Measurements from ENCODE around the gene ANO6. TPM values are rescaled to one million over a fixed set of nuclear protein-coding genes. Genes with fewer than 3 reads are reported as not detected.

Gene ANO6
- total and polyA plus RNA-seq, 2 of the 4 experiments (the other 2 are of a cell fraction): 21.6 to 41.0 TPM

DNA sequence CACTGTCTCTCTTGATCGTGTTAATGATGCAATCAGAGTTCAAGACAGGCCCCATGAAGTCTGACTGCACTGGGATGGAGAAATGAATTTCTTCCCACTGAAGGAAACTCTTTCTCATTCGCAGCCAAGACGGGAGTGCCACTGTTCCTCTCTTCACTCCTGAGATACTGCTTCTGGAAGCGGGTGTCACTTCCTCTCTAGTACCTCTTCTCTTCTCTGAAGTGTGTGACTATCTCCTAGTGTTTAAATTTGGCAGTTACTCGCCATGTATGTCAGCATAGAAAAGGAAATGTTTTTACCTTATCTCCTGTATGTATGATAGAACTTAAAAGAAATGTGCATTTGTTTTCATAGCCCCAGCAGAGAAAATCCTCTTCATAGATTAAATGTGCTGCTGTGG lies 215.2 kb downstream of the ANO6 start:
- Histone ChIP-seq H3K14ac (replicated peaks; ENCODE audit: low read depth, low read length) (no peak overlapping the region), H4K5ac (ENCODE audit: low read depth, low read length) (no peak overlapping the region), H2BK120ac (ENCODE audit: low read depth, low read length) (no peak overlapping the region), H2BK5ac (ENCODE audit: low read depth, low read length, poor library complexity, severe bottlenecking) (no peak overlapping the region), H3K18ac (ENCODE audit: low read depth, low read length) (no peak overlapping the region), H2AK5ac (ENCODE audit: low read depth, low read length) (no peak overlapping the region), H4K91ac (ENCODE audit: insufficient read depth, low read depth, low read length) (no peak overlapping the region), H2BK15ac (ENCODE audit: low read depth, low read length) (no peak overlapping the region), H3K4me2 (ENCODE audit: low read depth, low read length) (no peak overlapping the region), H3K27me3 (ENCODE audit: control insufficient read depth, insufficient read depth, low read length) (no peaks in the 10 kb centered on the region), H2AFZ (replicated peaks; ENCODE audit: low read length, poor library complexity) (no peak overlapping the region), H3K4me3 (ENCODE audit: insufficient read depth, low read depth, low read length) (no peak overlapping the region), H3K36me3 (ENCODE audit: control insufficient read depth, insufficient read depth, low read length) (peaks cover 13% of the 10 kb centered on the region), H4K8ac (ENCODE audit: low read depth in 2 of 2, low read length in 2 of 2) (no peak overlapping the region), H3K23ac (ENCODE audit: low read depth, low read length) (no peak overlapping the region), H3K79me1 (ENCODE audit: low read depth in 1 of 2, low read length in 2 of 2) (no peaks in the 10 kb centered on the region), H3K4me1 (ENCODE audit: control insufficient read depth, insufficient read depth, low read length) (no peaks in the 10 kb centered on the region), H2AK9ac (replicated peaks; ENCODE audit: low read depth, low read length, poor library complexity) (no peak overlapping the region), H4K20me1 (ENCODE audit: insufficient read depth, low read length) (no peaks in the 10 kb centered on the region), H3K4ac (ENCODE audit: low read depth, low read length) (no peak overlapping the region), H3K56ac (ENCODE audit: extremely low read depth, insufficient read depth, low read length) (no peak overlapping the region), H3K9me3 (ENCODE audit: control insufficient read depth, insufficient read depth, low read length) (no peaks in the 10 kb centered on the region), H3K9ac (ENCODE audit: low read depth, low read length) (no peak overlapping the region), H3K9me1 (ENCODE audit: insufficient read depth, low read length) (peaks cover 3% of the 10 kb centered on the region; the same call in 1 of the 2 replicates), H2BK20ac (ENCODE audit: low read depth, low read length) (no peak overlapping the region), H3K27ac (ENCODE audit: insufficient read depth, low read length) (no peak overlapping the region)
- no CpG with 5 or more reads among the region's 5 CpGs for WGBS, 2 experiments (ENCODE audit: extremely low coverage in 2 of 2, insufficient read length in 1 of 2)
- ATAC-seq (ENCODE audit: low read depth) (no peak), DNase-seq (no peak)
- ChIA-PET CTCF (no interaction called here), POLR2A (ENCODE audit: unreplicated experiment) (no interaction called here)
- no TSS peak for BruUV-seq (replicated peaks)
- intact Hi-C loops (cut with micrococcal nuclease): no loop called here
- in situ Hi-C loops (cut with MboI; ENCODE audit: low sequenced_read_pairs): no loop called here
- TF ChIP-seq CEBPB (IDR thresholded peaks at IDR 0.05; ENCODE audit: low read depth, low read length): 0 out of 2 replicates have a peak, but pooled peaks have one; percentile 24
- TF ChIP-seq MXI1 (IDR thresholded peaks at IDR 0.05; ENCODE audit: borderline replicate concordance, low read depth, low read length): no peak
- dilution Hi-C loops (cut with HindIII; ENCODE audit: low sequenced_read_pairs, unreplicated experiment): no loop called here

All from IMR-90 (cell line).